ENCODE data around the gene LDB3.
"Not testable (repeated sequence)": the region's sequence is repeated elsewhere in the genome, so short reads cannot be mapped to it uniquely, and the experiment has no call there.

Gene LDB3, protein sequence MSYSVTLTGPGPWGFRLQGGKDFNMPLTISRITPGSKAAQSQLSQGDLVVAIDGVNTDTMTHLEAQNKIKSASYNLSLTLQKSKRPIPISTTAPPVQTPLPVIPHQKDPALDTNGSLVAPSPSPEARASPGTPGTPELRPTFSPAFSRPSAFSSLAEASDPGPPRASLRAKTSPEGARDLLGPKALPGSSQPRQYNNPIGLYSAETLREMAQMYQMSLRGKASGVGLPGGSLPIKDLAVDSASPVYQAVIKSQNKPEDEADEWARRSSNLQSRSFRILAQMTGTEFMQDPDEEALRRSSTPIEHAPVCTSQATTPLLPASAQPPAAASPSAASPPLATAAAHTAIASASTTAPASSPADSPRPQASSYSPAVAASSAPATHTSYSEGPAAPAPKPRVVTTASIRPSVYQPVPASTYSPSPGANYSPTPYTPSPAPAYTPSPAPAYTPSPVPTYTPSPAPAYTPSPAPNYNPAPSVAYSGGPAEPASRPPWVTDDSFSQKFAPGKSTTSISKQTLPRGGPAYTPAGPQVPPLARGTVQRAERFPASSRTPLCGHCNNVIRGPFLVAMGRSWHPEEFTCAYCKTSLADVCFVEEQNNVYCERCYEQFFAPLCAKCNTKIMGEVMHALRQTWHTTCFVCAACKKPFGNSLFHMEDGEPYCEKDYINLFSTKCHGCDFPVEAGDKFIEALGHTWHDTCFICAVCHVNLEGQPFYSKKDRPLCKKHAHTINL

GRCh38 chr10:86668297-86669165, at the start of gene LDB3:
Gene LDB3 (plus strand): TSS chr10:86668511. CDS start chr10:86668692, 181 bp downstream.
- DNase-seq (ENCODE audit: low spot score), result peak; percentile 39

- DNase-seq (ENCODE audit: low spot score), result no peak
Measured at GRCh38 chr10:86628311-86628710, 40.0 kb upstream of the LDB3 start.

GRCh38 chr10:86630079-86630478, 38.2 kb upstream of the LDB3 start:
- DNase-seq (ENCODE audit: low spot score), result no peak

DNA sequence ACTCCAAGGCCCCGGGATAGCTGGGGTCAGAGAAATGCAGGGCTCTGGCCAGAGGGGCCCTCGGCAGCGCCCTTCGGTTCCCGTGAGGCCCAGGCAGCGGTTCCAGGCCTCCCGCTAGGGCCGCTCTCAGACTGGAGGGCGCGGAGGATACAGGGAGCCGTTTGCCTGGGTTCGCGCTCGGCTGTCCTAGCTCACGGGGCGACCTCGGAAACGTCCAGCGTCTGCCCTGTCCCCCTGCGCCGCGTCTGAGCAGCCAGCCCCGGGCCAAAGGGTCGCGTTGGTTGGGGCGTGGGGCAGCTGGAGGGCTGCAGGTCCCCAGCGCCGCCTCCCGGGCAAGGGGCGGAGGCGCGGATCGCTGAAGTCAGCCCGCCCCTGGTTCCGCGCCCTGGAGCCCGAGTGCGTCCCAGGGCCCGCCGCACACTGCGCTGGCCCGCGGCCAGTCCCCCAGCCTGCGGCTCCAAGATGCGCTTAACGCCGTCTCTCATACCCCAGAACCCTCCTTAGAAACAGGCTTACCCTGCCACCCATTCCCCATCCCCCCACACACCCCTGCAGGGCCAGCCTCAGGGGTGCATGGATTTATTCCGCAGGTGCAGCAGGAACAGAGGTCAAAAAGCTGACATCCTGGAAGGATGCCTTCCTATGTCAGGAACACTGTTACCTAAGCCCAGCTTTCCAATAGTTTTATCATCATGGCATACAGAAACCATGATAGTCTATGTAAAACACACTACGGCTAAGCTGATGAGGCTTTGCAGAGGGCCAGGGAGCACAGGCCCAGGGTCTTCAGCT, 36.1 kb upstream of the LDB3 start:
- peak; percentile 79 for DNase-seq (ENCODE audit: low spot score)

GRCh38 chr10:86632951-86633350, 35.4 kb upstream of the LDB3 start:
- no peak for DNase-seq (ENCODE audit: low spot score)

- peak; percentile 85 for DNase-seq (ENCODE audit: low spot score)
Measured at GRCh38 chr10:86635402-86635801, 32.9 kb upstream of the LDB3 start.

DNA sequence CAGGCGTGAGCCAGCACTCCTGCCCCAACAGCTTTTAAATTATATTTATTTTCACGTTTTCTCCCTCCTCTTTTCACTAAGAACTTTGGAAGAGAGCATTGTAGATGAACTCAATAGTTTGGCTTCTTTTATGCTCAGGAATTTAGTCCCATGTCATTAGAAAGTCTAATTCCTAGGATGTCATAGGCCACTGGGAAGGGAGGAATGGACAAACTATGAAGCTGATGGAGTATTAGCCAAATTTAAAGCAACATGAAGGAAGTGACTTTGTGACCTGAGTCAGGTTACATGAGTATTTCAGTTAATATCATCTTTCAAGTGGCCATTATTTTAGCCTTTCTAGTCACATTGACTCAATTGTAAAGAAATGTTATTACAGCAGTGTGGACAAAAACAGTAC, 32.0 kb upstream of the LDB3 start:
- peak; percentile 13 for DNase-seq (ENCODE audit: low spot score)

DNA sequence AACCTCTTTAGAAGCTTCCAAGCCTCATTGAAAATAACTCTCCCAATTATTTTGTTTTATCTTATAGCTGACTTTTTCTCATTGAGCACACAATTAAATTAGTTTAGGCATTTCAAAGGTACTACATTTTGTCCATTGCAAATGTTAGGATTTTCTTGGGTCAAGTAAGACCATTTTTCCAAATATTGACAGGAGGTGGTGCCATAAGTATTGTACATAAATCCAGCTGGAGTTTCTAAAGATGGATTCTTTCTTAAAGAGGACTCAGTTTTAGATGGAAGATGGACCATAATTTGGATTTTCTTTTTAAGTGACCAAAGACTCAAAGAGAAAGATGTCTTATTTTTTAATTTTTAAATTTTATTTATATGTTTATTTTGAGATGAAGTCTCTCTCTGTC, 26.3 kb upstream of the LDB3 start:
- no peak for DNase-seq (ENCODE audit: low spot score)

GRCh38 chr10:86642499-86642898, 25.8 kb upstream of the LDB3 start:
- peak; percentile 74 for DNase-seq (ENCODE audit: low spot score)

DNA sequence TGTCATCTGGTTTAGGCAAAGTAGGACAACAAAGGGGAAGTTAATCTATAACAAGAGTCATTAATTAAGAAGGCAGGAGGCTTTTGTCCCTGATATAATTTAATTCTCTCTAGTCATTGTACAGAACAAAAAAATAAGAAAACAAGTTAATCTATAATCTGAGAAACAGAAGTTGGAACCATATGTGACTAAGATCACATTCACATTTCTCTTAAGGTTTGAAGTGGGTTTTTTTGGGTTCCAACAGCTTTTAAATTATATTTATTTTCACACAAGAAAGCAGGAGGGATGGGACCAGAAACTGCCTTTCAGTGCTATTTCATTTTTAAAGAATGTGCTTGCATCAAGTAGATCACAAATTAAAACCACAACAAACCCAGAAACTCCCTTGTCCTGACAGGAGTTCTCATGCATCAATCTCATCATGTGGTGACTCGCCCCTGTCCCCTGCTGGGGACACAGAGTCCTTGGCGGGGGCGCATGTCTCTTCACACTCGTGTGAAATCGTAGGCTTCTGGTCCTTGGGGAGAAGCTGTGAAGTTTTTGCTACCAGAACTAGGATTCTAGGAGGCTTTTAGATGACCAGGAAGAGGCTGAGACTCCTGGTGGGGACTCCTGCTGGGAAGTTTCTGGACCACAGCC, 24.0 kb upstream of the LDB3 start:
- DNase-seq (ENCODE audit: low spot score), result peak; percentile 55

- DNase-seq (ENCODE audit: low spot score), result no peak
Measured at GRCh38 chr10:86644794-86645445, 23.4 kb upstream of the LDB3 start.

GRCh38 chr10:86645621-86646165, 22.6 kb upstream of the LDB3 start:
- DNase-seq (ENCODE audit: low spot score), result not testable (repeated sequence)

GRCh38 chr10:86646532-86646931, 21.8 kb upstream of the LDB3 start:
- no peak for DNase-seq (ENCODE audit: low spot score)

- DNase-seq (ENCODE audit: low spot score), result no peak
Measured at GRCh38 chr10:86646933-86647332, 21.4 kb upstream of the LDB3 start.

DNA sequence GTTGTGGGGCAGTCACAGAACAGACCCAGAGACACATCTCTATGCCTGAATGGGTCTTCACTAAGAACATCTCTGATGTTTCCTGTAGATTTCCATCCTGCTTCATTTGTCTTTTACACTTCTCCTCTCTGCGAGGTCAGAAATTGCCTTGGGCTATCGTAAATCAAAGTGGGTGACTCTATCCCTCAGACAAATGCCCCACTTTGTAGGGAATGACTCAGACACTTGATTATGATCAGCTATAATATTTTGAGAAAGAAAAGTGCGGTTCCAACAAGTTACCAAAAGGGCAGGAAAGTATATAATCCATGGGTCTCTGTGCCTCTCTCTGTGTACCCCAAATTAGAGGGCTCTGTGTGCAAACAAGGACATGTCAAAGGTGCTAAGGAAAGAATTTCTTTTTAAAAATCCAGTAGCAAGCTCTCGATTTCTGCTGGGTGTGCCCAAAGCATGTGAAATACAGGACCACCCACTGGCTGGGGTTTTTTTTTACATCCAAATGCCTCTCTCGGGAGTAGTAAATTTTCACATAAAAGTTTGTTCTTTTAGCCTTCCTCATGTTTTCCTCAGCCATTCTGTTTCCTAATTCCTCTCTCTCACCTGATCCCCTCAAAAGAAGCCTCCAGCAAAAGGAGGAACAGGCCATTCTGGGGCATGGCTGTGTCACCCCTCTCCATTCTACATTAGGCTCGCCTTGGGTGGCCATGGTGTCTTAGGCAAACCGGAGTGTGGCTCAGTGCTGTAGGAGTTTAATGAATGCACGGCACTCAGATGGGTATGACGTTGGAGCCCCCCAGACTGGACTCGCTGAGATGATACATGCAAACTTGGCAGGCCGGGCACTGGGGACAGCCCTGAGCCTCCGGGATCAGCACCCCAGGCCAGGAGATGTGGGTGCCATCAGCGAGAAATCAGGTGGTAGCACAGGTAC, 20.3 kb upstream of the LDB3 start:
- peak; percentile 34 for DNase-seq (ENCODE audit: low spot score)

DNA sequence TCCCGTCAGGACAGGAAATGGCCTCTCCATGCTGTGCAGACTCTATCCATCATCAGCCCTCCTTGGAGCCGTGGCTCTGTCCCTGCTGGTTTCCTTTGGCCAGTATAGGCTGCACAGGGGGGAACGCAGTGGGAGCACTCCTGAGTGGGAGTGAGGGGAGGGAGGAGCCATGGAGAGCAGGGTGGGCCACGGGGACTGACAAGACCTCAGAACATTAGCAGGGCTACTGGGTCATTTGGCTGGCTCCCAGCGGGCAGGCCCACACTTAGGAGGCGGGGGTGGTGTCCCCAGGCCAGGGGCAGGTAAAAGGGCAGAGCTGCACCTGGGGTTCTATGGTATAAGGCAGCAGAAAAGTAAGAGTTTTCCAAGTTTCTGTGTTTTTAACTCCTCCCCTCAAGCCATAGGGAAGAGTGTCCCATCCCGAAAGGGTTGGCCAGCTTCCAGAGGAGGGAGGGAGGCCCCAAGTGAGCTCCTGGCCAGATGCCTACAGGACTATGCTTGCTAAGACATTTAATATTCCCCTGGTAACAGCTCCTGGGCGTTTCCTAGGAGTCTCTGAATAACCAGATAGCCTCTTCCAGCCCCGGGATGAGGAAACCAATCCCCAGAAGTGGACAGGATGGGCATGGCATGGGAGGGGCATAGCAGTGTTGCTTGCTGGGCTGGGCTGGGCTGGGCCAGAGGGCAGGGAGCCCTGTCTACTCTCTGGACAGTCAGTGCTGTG, 19.4 kb upstream of the LDB3 start:
- DNase-seq (ENCODE audit: low spot score), result peak; percentile 93

DNA sequence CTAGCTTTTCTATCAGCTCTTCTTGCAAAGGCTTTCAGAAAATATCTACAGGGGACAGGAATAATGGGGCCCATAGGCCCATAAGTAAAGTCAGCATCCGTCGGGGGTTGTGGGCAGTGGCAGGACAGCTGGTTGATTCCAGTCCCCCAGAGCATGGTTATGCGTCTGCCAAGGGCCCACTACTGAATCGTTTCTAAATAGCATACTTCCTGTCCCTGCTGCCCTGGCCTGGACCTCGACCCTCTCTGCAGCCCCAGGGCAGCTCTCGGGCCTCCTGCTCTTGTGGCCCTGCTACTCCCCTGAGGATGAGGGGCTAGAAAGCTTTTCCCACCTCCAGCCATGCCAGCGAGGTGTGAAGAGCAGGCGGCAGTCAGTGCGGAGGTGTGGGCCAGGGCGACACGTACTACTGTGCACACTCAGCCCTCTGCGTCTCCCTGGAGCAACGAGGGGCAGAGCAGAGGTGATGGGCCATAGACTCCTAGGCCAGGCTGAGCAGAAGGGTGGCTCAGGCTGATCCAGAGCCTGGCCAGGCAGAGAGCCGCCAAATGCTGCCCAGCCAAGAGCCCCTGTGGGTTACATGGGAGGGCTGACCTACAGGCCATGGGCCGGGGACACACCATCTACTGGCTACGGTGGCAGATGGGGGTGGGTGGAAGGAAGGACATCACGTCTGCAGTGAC, 18.7 kb upstream of the LDB3 start:
- DNase-seq (ENCODE audit: low spot score), result peak; percentile 9

- no peak for DNase-seq (ENCODE audit: low spot score)
Measured at GRCh38 chr10:86650151-86650550, 18.2 kb upstream of the LDB3 start.

All from AG20443 (cell line).